Stimulated activated CD8-positive, alpha-beta memory T cell treated with anti-CD3 and anti-CD28 coated beads, Interleukin-7, amount 100 ng/mL, for 24 hours (primary cell): ENCODE measurements around the gene POLN.
"Not testable (repeated sequence)": the region's sequence is repeated elsewhere in the genome, so short reads cannot be mapped to it uniquely, and the experiment has no call there.

Experiments
- DNase-seq: peaks from one replicate; pipeline ENCODE4 v3.0.0-alpha.2; 2020; ENCODE audit warnings: low read depth

The POLN gene

GRCh38 chr4:2040391-2041238 lies 201.3 kb downstream of the POLN start:
- no peak for DNase-seq

GRCh38 chr4:2036866-2037265 lies 205.1 kb downstream of the POLN start:
- DNase-seq: no peak

GRCh38 chr4:2036327-2036726 lies 205.6 kb downstream of the POLN start:
- DNase-seq: no peak

DNA sequence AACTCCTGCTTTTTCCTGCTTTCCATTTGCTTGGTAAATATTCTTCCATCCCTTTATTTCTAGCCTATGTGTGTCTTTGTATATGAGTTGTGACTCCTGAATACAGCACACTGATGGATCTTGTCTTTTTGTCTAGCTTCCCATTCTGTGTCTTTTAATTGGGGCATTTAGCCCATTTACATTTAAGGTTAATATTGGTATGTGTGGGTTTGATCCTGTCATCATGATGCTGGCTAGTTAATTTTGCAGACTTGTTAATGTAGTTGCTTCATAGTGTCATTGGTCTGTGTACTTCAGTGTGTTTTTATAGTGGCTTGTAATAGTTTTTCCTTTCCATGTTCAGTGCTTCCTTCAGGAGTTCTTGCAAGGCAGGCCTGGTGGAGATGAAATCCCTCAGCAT lies 210.8 kb downstream of the POLN start:
- DNase-seq: not testable (repeated sequence)

- DNase-seq: not testable (repeated sequence)
Observed at GRCh38 chr4:2027120-2027519, 214.8 kb downstream of the POLN start.

DNA sequence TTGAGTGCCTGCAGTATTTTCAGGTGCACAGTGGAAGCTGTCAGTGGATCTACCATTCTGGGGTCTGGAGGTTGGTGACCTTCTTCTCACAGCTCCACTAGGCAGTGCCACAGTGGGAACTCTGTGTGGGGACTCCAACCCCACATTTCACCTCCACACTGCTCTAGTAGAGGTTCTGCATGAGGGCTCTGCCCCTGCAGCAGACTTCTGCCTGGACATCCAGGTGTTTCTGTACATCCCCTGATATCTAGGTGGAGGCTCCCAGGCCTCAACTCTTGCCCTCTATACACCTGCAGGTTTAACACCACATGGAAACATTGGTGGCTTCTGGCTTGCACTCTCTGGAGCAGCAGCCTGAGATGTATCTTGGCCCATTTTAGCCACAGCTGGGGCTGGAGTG lies 216.1 kb downstream of the POLN start:
- no peak for DNase-seq

GRCh38 chr4:2024683-2025082 lies 217.2 kb downstream of the POLN start:
- no peak for DNase-seq
